ENCODE results near the gene SMIM45.

Gene SMIM45

GRCh38 chr22:41982865-41983264 is 30.9 kb downstream of the SMIM45 start:
- H3K4me3 ChIP-seq (replicated peaks; ENCODE audit: low read depth, low read length), result no peak overlapping the region
- no peak for DNase-seq (ENCODE audit: extremely low read depth, low read depth)
- TF ChIP-seq CTCF (IDR thresholded peaks at IDR 0.05; ENCODE audit: low read depth, low read length, missing control alignments), result no peak

GRCh38 chr22:41983513-41984405 is 31.8 kb downstream of the SMIM45 start:
- no peak for TF ChIP-seq CTCF (IDR thresholded peaks at IDR 0.05; ENCODE audit: low read depth, low read length, missing control alignments)
- no peak overlapping the region for H3K4me3 ChIP-seq (replicated peaks; ENCODE audit: low read depth, low read length)
- no peak for DNase-seq (ENCODE audit: extremely low read depth, low read depth)

GRCh38 chr22:41987276-41987675 is 35.3 kb downstream of the SMIM45 start:
- no peak overlapping the region for H3K4me3 ChIP-seq (replicated peaks; ENCODE audit: low read depth, low read length)
- no peak for DNase-seq (ENCODE audit: extremely low read depth, low read depth)
- no peak for TF ChIP-seq CTCF (IDR thresholded peaks at IDR 0.05; ENCODE audit: low read depth, low read length, missing control alignments)

GRCh38 chr22:41989246-41989645 is 37.3 kb downstream of the SMIM45 start:
- TF ChIP-seq CTCF (IDR thresholded peaks at IDR 0.05; ENCODE audit: low read depth, low read length, missing control alignments), result no peak
- DNase-seq (ENCODE audit: extremely low read depth, low read depth), result no peak
- H3K4me3 ChIP-seq (replicated peaks; ENCODE audit: low read depth, low read length), result no peak overlapping the region

GRCh38 chr22:41991111-41991510 is 39.2 kb downstream of the SMIM45 start:
- DNase-seq (ENCODE audit: extremely low read depth, low read depth), result no peak
- TF ChIP-seq CTCF (IDR thresholded peaks at IDR 0.05; ENCODE audit: low read depth, low read length, missing control alignments), result no peak
- H3K4me3 ChIP-seq (replicated peaks; ENCODE audit: low read depth, low read length), result no peak overlapping the region

GRCh38 chr22:41992496-41992895 is 40.5 kb downstream of the SMIM45 start:
- no peak overlapping the region for H3K4me3 ChIP-seq (replicated peaks; ENCODE audit: low read depth, low read length)
- no peak for TF ChIP-seq CTCF (IDR thresholded peaks at IDR 0.05; ENCODE audit: low read depth, low read length, missing control alignments)
- DNase-seq (ENCODE audit: extremely low read depth, low read depth), result no peak

All from HFF-Myc (cell line).